Vagina (tissue), 2 donors: Measurements from ENCODE around the gene SBF2. TPM values are rescaled to one million over a fixed set of nuclear protein-coding genes. Genes with fewer than 3 reads are reported as not detected.

Source experiments
- DNase-seq, 2 donors: peaks; one replicate each; pipeline ENCODE4 v3.0.0-alpha.2; 2017; ENCODE audit errors: extremely low spot score in 2 of 2
- H3K27ac ChIP-seq: fragments of 200-600 bp; sonication (generic); one replicate; pipeline ENCODE4 v1.5.1; 2019
- H3K27me3 ChIP-seq: fragments of 200-600 bp; sonication (generic); one replicate; pipeline ENCODE4 v1.5.1; 2019
- H3K36me3 ChIP-seq, 2 donors: fragments of 200-600 bp; sonication (generic); one replicate each; pipeline ENCODE4 v1.5.1; 2017 to 2019
- H3K4me1 ChIP-seq: fragments of 200-600 bp; sonication (generic); one replicate; pipeline ENCODE4 v1.5.1; 2019
- H3K4me3 ChIP-seq, 2 donors: fragments of 200-600 bp; sonication (generic); 1 replicate in 1 of 2; 2 replicates in 1 of 2; pipeline ENCODE4 v1.5.1; 2016 to 2019
- H3K9me3 ChIP-seq: fragments of 200-600 bp; sonication (generic); one replicate; pipeline ENCODE4 v1.5.1; 2019
- CTCF ChIP-seq, 3 experiments: fragments of 450-650 bp in 2 of 3; fragments of 200-600 bp in 1 of 3; sonication (generic) in 1 of 3; IDR thresholded peaks; one replicate each; pipeline ENCODE4 v1.5.1; 2017 to 2019; ENCODE audit warnings: antibody characterized with exemption in 3 of 3, mild to moderate bottlenecking in 2 of 3, moderate library complexity in 2 of 3
- POLR2A ChIP-seq, 2 donors: fragments of 450-650 bp; IDR thresholded peaks; one replicate each; pipeline ENCODE4 v1.6.1; 2017; ENCODE audit warnings: antibody characterized with exemption in 2 of 2, mild to moderate bottlenecking in 2 of 2, moderate library complexity in 2 of 2
- POLR2AphosphoS5 ChIP-seq, 2 donors: sonication (generic); formaldehyde crosslinking; IDR thresholded peaks; one replicate each; pipeline ENCODE4 v1.9.0; 2017; ENCODE audit warnings: antibody characterized with exemption in 2 of 2, mild to moderate bottlenecking in 2 of 2, low read depth in 1 of 2; ENCODE audit not compliant: insufficient read depth in 1 of 2
- intact Hi-C: fragments of 100-400 bp; cut with DNase I; formaldehyde crosslinking; loops from one replicate; pipeline ENCODE4 v1.15.1; 2023
- total RNA-seq: library from RNA; depleted of rRNA; stranded (reverse); fragments of >200 nt; gene quantifications from one replicate; pipeline ENCODE4 v1.2.3, GENCODE V29; 2016

SBF2 gene
- total RNA-seq, 1 donor from 2014 or later = 69.5 TPM

DNA sequence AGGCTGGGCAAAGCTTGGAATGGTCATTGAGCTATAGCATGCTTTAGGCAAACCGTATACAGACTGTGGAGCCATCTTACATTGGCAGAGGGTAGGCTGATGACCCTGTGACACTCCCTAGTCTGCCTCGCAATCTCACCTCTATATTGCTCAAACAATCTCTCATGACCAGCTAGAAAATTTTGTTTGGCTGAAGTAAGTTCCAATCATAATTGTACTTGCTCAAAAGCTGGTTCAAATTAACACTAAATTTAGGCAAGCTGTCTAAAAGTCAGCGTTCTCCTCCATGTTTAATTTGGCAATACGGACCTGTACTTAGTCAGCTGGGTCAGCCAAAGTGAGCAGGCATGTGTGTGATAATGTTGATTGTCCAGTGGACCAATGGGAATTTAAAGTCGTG, 497.2 kb downstream of the SBF2 start:
- DNase-seq = no peak
- Histone ChIP-seq H3K4me1 (peaks cover 19% of the 10 kb centered on the region), H3K9me3 (no peaks in the 10 kb centered on the region), H3K27ac (peak overlapping the region; percentile 12), H3K27me3 (no peaks in the 10 kb centered on the region), H3K36me3 (peaks cover 0 to 6% of the 10 kb centered on the region in 2 donors), H3K4me3 (no peak overlapping the region)
- intact Hi-C loops = no loop called here
- TF ChIP-seq CTCF (IDR thresholded peaks at IDR 0.05) (no peak), POLR2AphosphoS5 (IDR thresholded peaks at IDR 0.05; ENCODE audit: insufficient read depth in 1 of 2, low read depth in 1 of 2) (no peak), POLR2A (IDR thresholded peaks at IDR 0.05) (no peak)

DNA sequence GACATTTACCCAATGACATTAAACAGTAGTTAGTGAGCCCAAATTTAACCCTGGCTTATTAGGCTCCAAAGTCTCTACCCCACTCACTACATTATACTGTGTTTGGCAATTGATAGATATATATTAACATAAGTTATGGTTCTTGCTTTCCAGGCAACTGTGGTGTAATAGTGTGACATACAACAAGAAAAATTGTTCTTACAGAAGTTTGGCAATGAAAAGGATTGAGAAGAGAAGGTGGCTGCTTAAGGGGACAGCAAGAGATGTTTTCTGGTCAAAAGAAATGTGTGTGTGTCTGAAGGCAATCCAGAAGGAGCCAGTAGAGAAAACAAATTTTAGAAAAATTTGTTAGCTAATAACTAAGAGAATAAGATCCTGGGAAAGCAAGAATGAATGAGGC, 497.8 kb downstream of the SBF2 start:
- TF ChIP-seq CTCF (IDR thresholded peaks at IDR 0.05) (no peak), POLR2A (IDR thresholded peaks at IDR 0.05) (no peak), POLR2AphosphoS5 (IDR thresholded peaks at IDR 0.05; ENCODE audit: insufficient read depth in 1 of 2, low read depth in 1 of 2) (no peak)
- no peaks in the 10 kb centered on the region for H3K27me3 ChIP-seq
- no peaks in the 10 kb centered on the region for H3K9me3 ChIP-seq
- peak overlapping the region; percentile 12 for H3K27ac ChIP-seq
- peaks cover 13% of the 10 kb centered on the region for H3K4me1 ChIP-seq
- peaks cover 0 to 6% of the 10 kb centered on the region in 2 donors for H3K36me3 ChIP-seq
- intact Hi-C loops = no loop called here
- H3K4me3 ChIP-seq = no peak overlapping the region
- no peak for DNase-seq

- H3K27ac ChIP-seq = no peak overlapping the region
- H3K36me3 ChIP-seq = peaks cover 0 to 43% of the 10 kb centered on the region in 2 donors
- no peaks in the 10 kb centered on the region for H3K27me3 ChIP-seq
- H3K9me3 ChIP-seq = no peaks in the 10 kb centered on the region
- no peak overlapping the region for H3K4me3 ChIP-seq
- peaks cover 13% of the 10 kb centered on the region for H3K4me1 ChIP-seq
- intact Hi-C loops = no loop called here
- TF ChIP-seq CTCF (IDR thresholded peaks at IDR 0.05) (no peak), POLR2AphosphoS5 (IDR thresholded peaks at IDR 0.05; ENCODE audit: insufficient read depth in 1 of 2, low read depth in 1 of 2) (no peak), POLR2A (IDR thresholded peaks at IDR 0.05) (no peak)
- DNase-seq = no peak
Observed at GRCh38 chr11:9790703-9791102, 503.3 kb downstream of the SBF2 start.

DNA sequence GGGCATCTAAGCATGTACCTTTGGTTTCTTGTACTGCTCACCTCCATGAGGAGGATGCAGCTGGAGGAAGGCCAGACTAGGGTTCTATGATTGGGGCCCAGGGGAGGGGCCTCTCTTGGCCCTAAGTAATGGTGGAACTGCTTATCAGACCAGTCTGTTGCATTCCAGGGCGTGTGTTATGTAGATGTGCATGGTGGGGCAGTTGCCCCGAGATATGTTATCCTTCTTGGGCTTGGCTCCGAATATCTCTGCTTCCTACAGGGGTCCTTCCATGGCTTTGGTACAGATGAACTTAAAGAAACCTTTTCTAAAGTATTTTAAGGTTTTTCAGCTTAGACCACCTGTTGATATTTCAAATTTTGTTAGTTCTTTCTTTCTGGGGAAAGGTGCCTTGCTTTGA, 504.1 kb downstream of the SBF2 start:
- Histone ChIP-seq H3K4me3 (no peak overlapping the region), H3K36me3 (peaks cover 0 to 48% of the 10 kb centered on the region in 2 donors), H3K9me3 (no peaks in the 10 kb centered on the region), H3K27me3 (no peaks in the 10 kb centered on the region), H3K27ac (no peak overlapping the region), H3K4me1 (peaks cover 13% of the 10 kb centered on the region)
- intact Hi-C loops = no loop called here
- DNase-seq = no peak
- TF ChIP-seq POLR2A (IDR thresholded peaks at IDR 0.05) (no peak), CTCF (IDR thresholded peaks at IDR 0.05) (no peak), POLR2AphosphoS5 (IDR thresholded peaks at IDR 0.05; ENCODE audit: insufficient read depth in 1 of 2, low read depth in 1 of 2) (no peak)

GRCh38 chr11:9787981-9788521, 506.0 kb downstream of the SBF2 start:
- H3K36me3 ChIP-seq = peaks cover 0 to 55% of the 10 kb centered on the region in 2 donors
- no peak for DNase-seq
- no peaks in the 10 kb centered on the region for H3K9me3 ChIP-seq
- intact Hi-C loops = no loop called here
- H3K27me3 ChIP-seq = no peaks in the 10 kb centered on the region
- H3K27ac ChIP-seq = peak overlapping the region; percentile 46
- H3K4me1 ChIP-seq = peaks cover 13% of the 10 kb centered on the region
- no peak for TF ChIP-seq POLR2A (IDR thresholded peaks at IDR 0.05)
- no peak for TF ChIP-seq POLR2AphosphoS5 (IDR thresholded peaks at IDR 0.05; ENCODE audit: insufficient read depth in 1 of 2, low read depth in 1 of 2)
- no peak for TF ChIP-seq CTCF (IDR thresholded peaks at IDR 0.05)
- H3K4me3 ChIP-seq = no peak overlapping the region
